H9 (cell line): ENCODE results near the gene TPPP2. TPM values are rescaled to one million over a fixed set of nuclear protein-coding genes. Genes with fewer than 3 reads are reported as not detected.

Source experiments
- DNase-seq: peaks from one replicate; pipeline ENCODE4 v3.0.0-alpha.2; 2017
- H2AFZ ChIP-seq: one replicate; pipeline ENCODE4 v1.6.1; 2013; ENCODE audit warnings: mild to moderate bottlenecking, low read length, control low read depth, moderate library complexity
- H2AK5ac ChIP-seq: 2 replicates; pipeline ENCODE4 v1.6.1; 2013; ENCODE audit warnings: low read length, control low read depth, mixed read lengths; ENCODE audit not compliant: insufficient read length
- H2BK120ac ChIP-seq: one replicate; pipeline ENCODE4 v1.6.1; 2013; ENCODE audit warnings: low read depth, mild to moderate bottlenecking, low read length, control low read depth, inconsistent platforms; ENCODE audit not compliant: poor library complexity, severe bottlenecking
- H2BK12ac ChIP-seq: 2 replicates; pipeline ENCODE4 v1.6.1; 2013; ENCODE audit warnings: low read length, control low read depth, mixed read lengths, low read depth; ENCODE audit not compliant: insufficient read length
- H2BK15ac ChIP-seq: 2 replicates; pipeline ENCODE4 v1.6.1; 2013; ENCODE audit warnings: low read depth, low read length, control low read depth
- H2BK20ac ChIP-seq: one replicate; pipeline ENCODE4 v1.6.1; 2013; ENCODE audit warnings: low read depth, mild to moderate bottlenecking, low read length, control low read depth, inconsistent platforms; ENCODE audit not compliant: poor library complexity, severe bottlenecking
- H2BK5ac ChIP-seq: 2 replicates; pipeline ENCODE4 v1.6.1; 2013; ENCODE audit warnings: low read length, control low read depth, mixed read lengths; ENCODE audit not compliant: insufficient read length
- H3K14ac ChIP-seq: 2 replicates; pipeline ENCODE4 v1.6.1; 2013; ENCODE audit warnings: low read length, control low read depth; ENCODE audit not compliant: insufficient read depth
- H3K18ac ChIP-seq: 2 replicates; pipeline ENCODE4 v1.6.1; 2013; ENCODE audit warnings: low read depth, mild to moderate bottlenecking, mixed read lengths, low read length, control low read depth; ENCODE audit not compliant: insufficient read length
- H3K23ac ChIP-seq: 2 replicates; pipeline ENCODE4 v1.6.1; 2013; ENCODE audit warnings: low read length, control low read depth, mixed read lengths, low read depth; ENCODE audit not compliant: insufficient read length
- H3K23me2 ChIP-seq: 2 replicates; pipeline ENCODE4 v1.6.1; 2013; ENCODE audit warnings: low read depth, mild to moderate bottlenecking, mixed read lengths, low read length, control low read depth; ENCODE audit not compliant: insufficient read length, poor library complexity, severe bottlenecking
- H3K27ac ChIP-seq: 2 replicates; pipeline ENCODE4 v1.5.1; 2013; ENCODE audit warnings: low read length, control low read depth, mixed read lengths, low read depth; ENCODE audit not compliant: insufficient read length
- H3K27me3 ChIP-seq: 2 replicates; pipeline ENCODE4 v1.6.1; 2013; ENCODE audit warnings: low read length, control low read depth, inconsistent platforms; ENCODE audit not compliant: insufficient read depth
- H3K4ac ChIP-seq: 2 replicates; pipeline ENCODE4 v1.6.1; 2013; ENCODE audit warnings: low read depth, mild to moderate bottlenecking, control low read depth, inconsistent platforms, low read length, moderate library complexity
- H3K4me1 ChIP-seq: 2 replicates; pipeline ENCODE4 v1.6.1; 2013; ENCODE audit warnings: low read length, control low read depth, inconsistent platforms; ENCODE audit not compliant: insufficient read depth
- H3K4me2 ChIP-seq: 2 replicates; pipeline ENCODE4 v1.6.1; 2013; ENCODE audit warnings: low read length, control low read depth, mixed read lengths; ENCODE audit not compliant: insufficient read length, insufficient read depth
- H3K56ac ChIP-seq: 2 replicates; pipeline ENCODE4 v1.6.1; 2013; ENCODE audit warnings: low read depth, mild to moderate bottlenecking, mixed read lengths, low read length, control low read depth; ENCODE audit not compliant: insufficient read length
- H3K79me1 ChIP-seq: 2 replicates; pipeline ENCODE4 v1.6.1; 2013; ENCODE audit warnings: low read depth, mild to moderate bottlenecking, moderate library complexity, low read length, control low read depth, inconsistent platforms; ENCODE audit not compliant: insufficient read depth, poor library complexity, severe bottlenecking
- H3K79me2 ChIP-seq: 2 replicates; pipeline ENCODE4 v1.6.1; 2013; ENCODE audit warnings: low read length, control low read depth, inconsistent platforms; ENCODE audit not compliant: insufficient read depth
- H3K9ac ChIP-seq: 2 replicates; pipeline ENCODE4 v1.6.1; 2013; ENCODE audit warnings: low read length, control low read depth, mixed read lengths; ENCODE audit not compliant: insufficient read length; ENCODE audit errors: extremely low read depth
- H3K9me3 ChIP-seq: one replicate; pipeline ENCODE4 v1.6.1; 2013; ENCODE audit warnings: low read depth, low read length, inconsistent platforms; ENCODE audit not compliant: control insufficient read depth
- H3T11ph ChIP-seq: one replicate; pipeline ENCODE4 v1.6.1; 2013; ENCODE audit warnings: mild to moderate bottlenecking, low read length, control low read depth, inconsistent platforms
- H4K20me1 ChIP-seq: one replicate; pipeline ENCODE4 v1.6.1; 2013; ENCODE audit not compliant: control insufficient read depth, insufficient read length, insufficient read depth
- H4K5ac ChIP-seq: 2 replicates; pipeline ENCODE4 v1.6.1; 2013; ENCODE audit warnings: low read depth, mild to moderate bottlenecking, mixed read lengths, low read length, control low read depth; ENCODE audit not compliant: insufficient read length
- H4K8ac ChIP-seq: replicated peaks from 2 replicates; pipeline ENCODE4 v1.6.1; 2013; ENCODE audit warnings: low read length, control low read depth, mixed read lengths, low read depth; ENCODE audit not compliant: insufficient read length
- H4K91ac ChIP-seq: 2 replicates; pipeline ENCODE4 v1.6.1; 2013; ENCODE audit warnings: low read depth, mild to moderate bottlenecking, moderate library complexity, mixed read lengths, low read length, control low read depth; ENCODE audit not compliant: insufficient read length
- H3K27ac Mint-ChIP-seq, 3 experiments: 2 replicates in 2 of 3; 3 replicates in 1 of 3; pipeline ENCODE4 v1.8.0; 2020 to 2021; ENCODE audit warnings: mixed read lengths in 3 of 3, mild to moderate bottlenecking in 1 of 3, moderate library complexity in 1 of 3
- H3K27me3 Mint-ChIP-seq: 2 replicates; pipeline ENCODE4 v1.8.0; 2021; ENCODE audit warnings: low read depth, mild to moderate bottlenecking, moderate library complexity, mixed read lengths
- H3K36me3 Mint-ChIP-seq, 3 experiments: 2 replicates in 2 of 3; 3 replicates in 1 of 3; pipeline ENCODE4 v1.8.0; 2020 to 2021; ENCODE audit warnings: low read depth in 3 of 3, mixed read lengths in 3 of 3; ENCODE audit not compliant: insufficient read depth in 1 of 3
- H3K4me1 Mint-ChIP-seq, 2 experiments: 2 replicates each; pipeline ENCODE4 v1.8.0; 2020; ENCODE audit warnings: mixed read lengths in 2 of 2
- H3K4me3 Mint-ChIP-seq, 2 experiments: 2 replicates in 1 of 2; 3 replicates in 1 of 2; pipeline ENCODE4 v1.8.0; 2020 to 2021; ENCODE audit warnings: mild to moderate bottlenecking in 2 of 2, mixed read lengths in 2 of 2, moderate library complexity in 1 of 2
- H3K9me3 Mint-ChIP-seq, 2 experiments: 2 replicates in 1 of 2; 3 replicates in 1 of 2; pipeline ENCODE4 v1.8.0; 2020; ENCODE audit warnings: mild to moderate bottlenecking in 2 of 2, mixed read lengths in 2 of 2, moderate library complexity in 1 of 2
- WGBS: extraction: QIAGEN DNeasy Blood & Tissue Kit; methylation state at CpG from one replicate; pipeline ENCODE4 v1.1.7; 2013; ENCODE audit warnings: missing lambda C conversion rate, low lambda C conversion rate, mixed read lengths; ENCODE audit not compliant: insufficient read length; ENCODE audit errors: extremely low coverage; 5-methylcytosine and 5-hydroxymethylcytosine counted together
- total RNA-seq: library from RNA; stranded (reverse); gene quantifications from 2 replicates; pipeline ENCODE4 v1.2.1, GENCODE V29; 2021
- TF ChIP-seq, protein P1 (sequence below): fragments of 200-600 bp; sonication (generic); conservative IDR thresholded peaks from 3 replicates; pipeline ENCODE4 v1.8.0; 2021; ENCODE audit warnings: antibody characterized with exemption, mild to moderate bottlenecking

TPPP2 gene
- total RNA-seq, 1 experiment from 2014 or later: not detected

DNA sequence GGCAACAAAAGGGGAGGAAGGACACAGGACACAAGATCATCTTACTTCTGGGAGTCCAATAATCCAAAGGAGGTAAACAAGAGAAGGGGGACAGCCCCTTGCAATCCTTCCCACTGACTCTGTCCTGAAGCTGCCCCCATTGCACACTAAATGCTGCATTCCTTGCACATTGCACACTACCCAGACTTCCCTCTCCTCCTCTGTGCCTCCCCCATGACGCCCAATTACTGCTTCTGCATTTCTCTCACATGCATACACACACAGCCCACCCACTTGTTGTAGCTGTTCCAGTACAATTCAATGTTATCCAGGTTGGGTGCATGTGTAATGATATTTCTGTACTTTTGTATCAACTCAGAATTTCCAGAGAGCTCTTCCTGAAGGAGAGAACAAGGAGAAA is 10.7 kb upstream of the TPPP2 start:
- peaks cover 7 to 21% (median 8%) of the 10 kb centered on the region in 3 experiments; a peak in 4 of 7 replicates for H3K36me3 Mint-ChIP-seq
- WGBS: no CpG with 5 or more reads among the region's 1 CpG

More for the DNA sequence above, 10.7 kb upstream of the TPPP2 start:
- Histone ChIP-seq H3K9ac (no peak overlapping the region), H3K9me3 (no peaks in the 10 kb centered on the region), H2BK15ac (no peak overlapping the region), H3K79me2 (no peaks in the 10 kb centered on the region), H3K4ac (no peak overlapping the region), H2BK12ac (no peak overlapping the region), H3K4me1 (no peaks in the 10 kb centered on the region; the same call in 1 of the 2 replicates), H2AFZ (no peak overlapping the region), H3K79me1 (no peaks in the 10 kb centered on the region), H3K23ac (no peak overlapping the region), H4K5ac (no peak overlapping the region), H3K56ac (no peak overlapping the region), H4K8ac (no peak overlapping the region), H3K27ac (no peak overlapping the region), H3K27me3 (peaks cover 7% of the 10 kb centered on the region; the same call in 1 of the 2 replicates), H4K91ac (no peak overlapping the region), H3K4me2 (no peak overlapping the region), H2BK5ac (no peak overlapping the region), H3K14ac (no peak overlapping the region), H2BK20ac (no peak overlapping the region), H3T11ph (no peak overlapping the region), H2AK5ac (no peak overlapping the region), H3K23me2 (peaks cover 3% of the 10 kb centered on the region), H2BK120ac (no peak overlapping the region), H3K18ac (no peak overlapping the region), H4K20me1 (no peaks in the 10 kb centered on the region)
- no peak for DNase-seq
- Mint-ChIP-seq H3K9me3 (no peaks in the 10 kb centered on the region), H3K27me3 (peaks cover 31% of the 10 kb centered on the region), H3K4me3 (no peak overlapping the region), H3K4me1 (peaks cover 30 to 31% of the 10 kb centered on the region in 2 experiments), H3K27ac (no peak overlapping the region; a peak in 1 of 7 replicates)
- TF ChIP-seq, protein P1, sequence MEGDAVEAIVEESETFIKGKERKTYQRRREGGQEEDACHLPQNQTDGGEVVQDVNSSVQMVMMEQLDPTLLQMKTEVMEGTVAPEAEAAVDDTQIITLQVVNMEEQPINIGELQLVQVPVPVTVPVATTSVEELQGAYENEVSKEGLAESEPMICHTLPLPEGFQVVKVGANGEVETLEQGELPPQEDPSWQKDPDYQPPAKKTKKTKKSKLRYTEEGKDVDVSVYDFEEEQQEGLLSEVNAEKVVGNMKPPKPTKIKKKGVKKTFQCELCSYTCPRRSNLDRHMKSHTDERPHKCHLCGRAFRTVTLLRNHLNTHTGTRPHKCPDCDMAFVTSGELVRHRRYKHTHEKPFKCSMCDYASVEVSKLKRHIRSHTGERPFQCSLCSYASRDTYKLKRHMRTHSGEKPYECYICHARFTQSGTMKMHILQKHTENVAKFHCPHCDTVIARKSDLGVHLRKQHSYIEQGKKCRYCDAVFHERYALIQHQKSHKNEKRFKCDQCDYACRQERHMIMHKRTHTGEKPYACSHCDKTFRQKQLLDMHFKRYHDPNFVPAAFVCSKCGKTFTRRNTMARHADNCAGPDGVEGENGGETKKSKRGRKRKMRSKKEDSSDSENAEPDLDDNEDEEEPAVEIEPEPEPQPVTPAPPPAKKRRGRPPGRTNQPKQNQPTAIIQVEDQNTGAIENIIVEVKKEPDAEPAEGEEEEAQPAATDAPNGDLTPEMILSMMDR: no peak
